Glomerular visceral epithelial cell (primary cell): ENCODE data around the gene VSIG4.

Source experiments
- DNase-seq: peaks from one replicate; pipeline ENCODE4 v3.0.0-alpha.2; 2016; ENCODE audit errors: extremely low spot score

Gene VSIG4

GRCh38 chrX:66008328-66008970 lies 31.4 kb downstream of the VSIG4 start:
- DNase-seq: no peak

GRCh38 chrX:66007851-66008250 lies 32.0 kb downstream of the VSIG4 start:
- no peak for DNase-seq

- no peak for DNase-seq
Observed at GRCh38 chrX:66005830-66006449, 33.9 kb downstream of the VSIG4 start.

GRCh38 chrX:66004928-66005829 lies 34.7 kb downstream of the VSIG4 start:
- no peak for DNase-seq

GRCh38 chrX:66002824-66003680 lies 36.8 kb downstream of the VSIG4 start:
- DNase-seq: no peak

GRCh38 chrX:66001596-66001995 lies 38.3 kb downstream of the VSIG4 start:
- no peak for DNase-seq

GRCh38 chrX:66000628-66001272 lies 39.1 kb downstream of the VSIG4 start:
- no peak for DNase-seq

- DNase-seq: no peak
Observed at GRCh38 chrX:66000178-66000577, 39.7 kb downstream of the VSIG4 start.

- no peak for DNase-seq
Observed at GRCh38 chrX:65999563-66000148, 40.2 kb downstream of the VSIG4 start.

GRCh38 chrX:65999029-65999562 lies 40.8 kb downstream of the VSIG4 start:
- no peak for DNase-seq

- DNase-seq: no peak
Observed at GRCh38 chrX:65997978-65998717, 41.7 kb downstream of the VSIG4 start.

- DNase-seq: no peak
Observed at GRCh38 chrX:65994519-65995506, 45.1 kb downstream of the VSIG4 start.

- DNase-seq: no peak
Observed at GRCh38 chrX:65993915-65994460, 45.9 kb downstream of the VSIG4 start.

- no peak for DNase-seq
Observed at GRCh38 chrX:65993332-65993731, 46.5 kb downstream of the VSIG4 start.

- DNase-seq: no peak
Observed at GRCh38 chrX:65990702-65991101, 49.2 kb downstream of the VSIG4 start.

- no peak for DNase-seq
Observed at GRCh38 chrX:65987811-65988210, 52.1 kb downstream of the VSIG4 start.

GRCh38 chrX:65985922-65986588 lies 53.8 kb downstream of the VSIG4 start:
- peak; percentile 28 for DNase-seq

- DNase-seq: no peak
Observed at GRCh38 chrX:65985211-65985610, 54.7 kb downstream of the VSIG4 start.
